ENCODE data around the gene CYTH1.

DNA sequence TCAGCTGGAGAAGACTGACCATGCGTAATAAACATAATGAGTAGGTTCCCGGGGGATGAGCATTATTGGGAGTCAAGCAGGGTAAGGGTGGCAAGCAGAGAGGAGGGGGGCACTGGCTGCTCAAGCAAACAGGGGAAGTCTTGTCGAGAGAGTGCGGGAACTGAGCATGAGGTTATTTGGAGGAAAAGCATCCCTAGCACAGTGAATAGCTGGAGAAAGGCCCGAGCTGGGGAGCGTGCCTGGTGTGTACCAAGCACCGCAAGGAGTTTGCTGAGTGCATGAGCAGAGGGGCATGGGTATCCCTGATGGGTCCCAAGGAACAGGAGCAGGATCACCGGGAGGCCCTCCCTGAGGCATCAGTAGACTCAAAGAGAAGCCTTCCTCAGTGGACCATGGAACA lies 17.2 kb downstream of the CYTH1 start:
- TF ChIP-seq, protein P1, sequence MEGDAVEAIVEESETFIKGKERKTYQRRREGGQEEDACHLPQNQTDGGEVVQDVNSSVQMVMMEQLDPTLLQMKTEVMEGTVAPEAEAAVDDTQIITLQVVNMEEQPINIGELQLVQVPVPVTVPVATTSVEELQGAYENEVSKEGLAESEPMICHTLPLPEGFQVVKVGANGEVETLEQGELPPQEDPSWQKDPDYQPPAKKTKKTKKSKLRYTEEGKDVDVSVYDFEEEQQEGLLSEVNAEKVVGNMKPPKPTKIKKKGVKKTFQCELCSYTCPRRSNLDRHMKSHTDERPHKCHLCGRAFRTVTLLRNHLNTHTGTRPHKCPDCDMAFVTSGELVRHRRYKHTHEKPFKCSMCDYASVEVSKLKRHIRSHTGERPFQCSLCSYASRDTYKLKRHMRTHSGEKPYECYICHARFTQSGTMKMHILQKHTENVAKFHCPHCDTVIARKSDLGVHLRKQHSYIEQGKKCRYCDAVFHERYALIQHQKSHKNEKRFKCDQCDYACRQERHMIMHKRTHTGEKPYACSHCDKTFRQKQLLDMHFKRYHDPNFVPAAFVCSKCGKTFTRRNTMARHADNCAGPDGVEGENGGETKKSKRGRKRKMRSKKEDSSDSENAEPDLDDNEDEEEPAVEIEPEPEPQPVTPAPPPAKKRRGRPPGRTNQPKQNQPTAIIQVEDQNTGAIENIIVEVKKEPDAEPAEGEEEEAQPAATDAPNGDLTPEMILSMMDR (IDR thresholded peaks at IDR 0.05), result no peak
- TF ChIP-seq POLR2A (IDR thresholded peaks at IDR 0.05) (no peak), POLR2AphosphoS5 (IDR thresholded peaks at IDR 0.05; ENCODE audit: insufficient read depth in 1 of 2, low read depth in 1 of 2) (no peak)

Data from vagina (tissue), 2 donors.